Neural progenitor cell (in vitro differentiated cells): ENCODE data around the gene CALB2. TPM values are rescaled to one million over a fixed set of nuclear protein-coding genes. Genes with fewer than 3 reads are reported as not detected.
A peak's percentile ranks its signal among the peaks of the same experiment; 100 is the strongest.
"Not testable (repeated sequence)": the region's sequence is repeated elsewhere in the genome, so short reads cannot be mapped to it uniquely, and the experiment has no call there.

Source experiments
- DNase-seq: peaks from one replicate; pipeline ENCODE4 v3.0.0-alpha.2; 2016; ENCODE audit warnings: low spot score
- H2AFZ ChIP-seq: fragments of 200-600 bp; sonication (generic); replicated peaks from 2 replicates; pipeline ENCODE4 v1.6.1; 2016; ENCODE audit warnings: antibody characterized with exemption
- H3F3A ChIP-seq: fragments of 200-600 bp; sonication (generic); 2 replicates; pipeline ENCODE4 v1.6.1; 2016; ENCODE audit warnings: antibody characterized with exemption, low read depth
- H3K27ac ChIP-seq: fragments of 200-600 bp; sonication (generic); 2 replicates; pipeline ENCODE4 v1.5.1; 2016; ENCODE audit warnings: mild to moderate bottlenecking
- H3K27me3 ChIP-seq: fragments of 200-600 bp; sonication (generic); 2 replicates; pipeline ENCODE4 v1.6.1; 2016; ENCODE audit warnings: mild to moderate bottlenecking, moderate library complexity
- H3K36me3 ChIP-seq: fragments of 200-600 bp; sonication (generic); 2 replicates; pipeline ENCODE4 v1.5.1; 2016
- H3K4me1 ChIP-seq: fragments of 200-600 bp; sonication (generic); 2 replicates; pipeline ENCODE4 v1.6.1; 2016; ENCODE audit warnings: mixed run types
- H3K4me2 ChIP-seq: fragments of 200-600 bp; sonication (generic); 2 replicates; pipeline ENCODE4 v1.6.1; 2016
- H3K4me3 ChIP-seq: fragments of 200-600 bp; sonication (generic); 2 replicates; pipeline ENCODE4 v1.5.1; 2016
- H3K79me2 ChIP-seq: fragments of 200-600 bp; sonication (generic); 2 replicates; pipeline ENCODE4 v1.6.1; 2016; ENCODE audit warnings: low read depth
- H3K9ac ChIP-seq: fragments of 200-600 bp; sonication (generic); 2 replicates; pipeline ENCODE4 v1.6.1; 2016
- H3K9me3 ChIP-seq: fragments of 200-600 bp; sonication (generic); 2 replicates; pipeline ENCODE4 v1.5.1; 2016; ENCODE audit warnings: low read depth
- H4K20me1 ChIP-seq: fragments of 200-600 bp; sonication (generic); 2 replicates; pipeline ENCODE4 v1.6.1; 2016; ENCODE audit warnings: low read depth
- H3K27ac Mint-ChIP-seq: 3 replicates; pipeline ENCODE4 v1.8.0; 2021; ENCODE audit warnings: mixed read lengths
- H3K27me3 Mint-ChIP-seq: 2 replicates; pipeline ENCODE4 v1.8.0; 2022; ENCODE audit warnings: low read depth, mild to moderate bottlenecking, inconsistent platforms, moderate library complexity, mixed read lengths; ENCODE audit not compliant: insufficient read depth
- H3K36me3 Mint-ChIP-seq: 3 replicates; pipeline ENCODE4 v1.8.0; 2021; ENCODE audit warnings: mixed read lengths
- H3K4me1 Mint-ChIP-seq: 3 replicates; pipeline ENCODE4 v1.8.0; 2021; ENCODE audit warnings: mixed read lengths
- H3K4me3 Mint-ChIP-seq: 3 replicates; pipeline ENCODE4 v1.8.0; 2021; ENCODE audit warnings: mild to moderate bottlenecking, moderate library complexity, mixed read lengths
- H3K9me3 Mint-ChIP-seq: 3 replicates; pipeline ENCODE4 v1.8.0; 2020; ENCODE audit warnings: mixed read lengths
- EZH2 ChIP-seq: fragments of 200-600 bp; sonication (generic); IDR thresholded peaks from 2 replicates; pipeline ENCODE4 v1.6.1; 2017; ENCODE audit warnings: antibody characterized with exemption, mild to moderate bottlenecking, moderate library complexity
- EZH2phosphoT487 ChIP-seq: fragments of 200-600 bp; sonication (generic); IDR thresholded peaks from 2 replicates; pipeline ENCODE4 v1.6.1; 2017; ENCODE audit warnings: antibody characterized with exemption
- total RNA-seq: library from RNA; depleted of rRNA; stranded (reverse); fragments of >200 nt; gene quantifications from 2 replicates; pipeline ENCODE4 v1.2.3, GENCODE V29; 2015; ENCODE audit warnings: low replicate concordance
- TF ChIP-seq, protein P1 (sequence below): fragments of 200-600 bp; sonication (generic); IDR thresholded peaks from 2 replicates; pipeline ENCODE4 v1.5.1; 2017; ENCODE audit warnings: antibody characterized with exemption, mild to moderate bottlenecking

The CALB2 gene, protein sequence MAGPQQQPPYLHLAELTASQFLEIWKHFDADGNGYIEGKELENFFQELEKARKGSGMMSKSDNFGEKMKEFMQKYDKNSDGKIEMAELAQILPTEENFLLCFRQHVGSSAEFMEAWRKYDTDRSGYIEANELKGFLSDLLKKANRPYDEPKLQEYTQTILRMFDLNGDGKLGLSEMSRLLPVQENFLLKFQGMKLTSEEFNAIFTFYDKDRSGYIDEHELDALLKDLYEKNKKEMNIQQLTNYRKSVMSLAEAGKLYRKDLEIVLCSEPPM
- total RNA-seq, result 0.62 TPM in 1 of 2 replicates, not detected in the other

DNA sequence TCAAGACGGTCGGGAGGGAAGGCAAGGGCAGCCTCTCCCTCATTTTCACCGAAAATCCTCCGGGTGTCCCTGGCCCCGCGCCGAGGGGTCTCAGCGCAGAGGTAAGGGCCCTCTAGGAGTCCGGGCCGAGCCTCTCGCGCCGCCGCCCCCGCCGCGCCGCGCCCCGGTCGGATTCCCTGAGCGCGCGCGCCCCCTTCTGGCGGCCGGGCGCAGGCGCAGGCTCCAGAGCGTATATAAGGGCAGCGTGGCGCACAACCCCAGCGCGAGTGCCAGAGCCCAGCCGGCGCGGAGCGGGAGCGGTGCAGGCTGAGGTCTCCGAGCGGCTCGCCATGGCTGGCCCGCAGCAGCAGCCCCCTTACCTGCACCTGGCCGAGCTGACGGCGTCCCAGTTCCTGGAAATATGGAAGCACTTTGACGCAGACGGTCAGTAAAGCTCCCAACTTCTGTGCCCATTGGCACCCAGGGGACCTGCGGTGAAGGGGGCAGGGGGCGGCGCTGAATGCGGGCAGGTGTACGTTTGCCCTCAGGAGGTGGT is at the start of gene CALB2:
TSS of gene CALB2 (plus strand) at position 260 of the 535 bp plus-strand sequence. CDS start at position 330, 70 bp downstream.
- H3F3A ChIP-seq, result no peaks in the 10 kb centered on the region
- H3K4me3 ChIP-seq, result peak within 1 kb of the TSS; percentile 43
- no peaks in the 10 kb centered on the region for H4K20me1 ChIP-seq
- peak within 1 kb of the TSS; percentile 73 for H2AFZ ChIP-seq
- H3K36me3 ChIP-seq, result no peaks in the 10 kb centered on the region
- Mint-ChIP-seq H3K4me1 (peaks cover 8% of the 10 kb centered on the region), H3K4me3 (peak within 1 kb of the TSS; percentile 79), H3K27ac (no peak within 1 kb of the TSS), H3K36me3 (no peaks in the 10 kb centered on the region), H3K9me3 (no peaks in the 10 kb centered on the region), H3K27me3 (peaks cover 10% of the 10 kb centered on the region)
- peak within 1 kb of the TSS; percentile 82 for H3K4me2 ChIP-seq
- no peaks in the 10 kb centered on the region for H3K9me3 ChIP-seq
- no peak within 1 kb of the TSS for H3K27ac ChIP-seq
- peak; percentile 18 for TF ChIP-seq EZH2
- TF ChIP-seq, protein P1, sequence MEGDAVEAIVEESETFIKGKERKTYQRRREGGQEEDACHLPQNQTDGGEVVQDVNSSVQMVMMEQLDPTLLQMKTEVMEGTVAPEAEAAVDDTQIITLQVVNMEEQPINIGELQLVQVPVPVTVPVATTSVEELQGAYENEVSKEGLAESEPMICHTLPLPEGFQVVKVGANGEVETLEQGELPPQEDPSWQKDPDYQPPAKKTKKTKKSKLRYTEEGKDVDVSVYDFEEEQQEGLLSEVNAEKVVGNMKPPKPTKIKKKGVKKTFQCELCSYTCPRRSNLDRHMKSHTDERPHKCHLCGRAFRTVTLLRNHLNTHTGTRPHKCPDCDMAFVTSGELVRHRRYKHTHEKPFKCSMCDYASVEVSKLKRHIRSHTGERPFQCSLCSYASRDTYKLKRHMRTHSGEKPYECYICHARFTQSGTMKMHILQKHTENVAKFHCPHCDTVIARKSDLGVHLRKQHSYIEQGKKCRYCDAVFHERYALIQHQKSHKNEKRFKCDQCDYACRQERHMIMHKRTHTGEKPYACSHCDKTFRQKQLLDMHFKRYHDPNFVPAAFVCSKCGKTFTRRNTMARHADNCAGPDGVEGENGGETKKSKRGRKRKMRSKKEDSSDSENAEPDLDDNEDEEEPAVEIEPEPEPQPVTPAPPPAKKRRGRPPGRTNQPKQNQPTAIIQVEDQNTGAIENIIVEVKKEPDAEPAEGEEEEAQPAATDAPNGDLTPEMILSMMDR, result peak; percentile 94
- no peak for TF ChIP-seq EZH2phosphoT487
- H3K79me2 ChIP-seq, result no peaks in the 10 kb centered on the region
- H3K4me1 ChIP-seq, result no peaks in the 10 kb centered on the region
- H3K27me3 ChIP-seq, result peaks cover 36% of the 10 kb centered on the region
- H3K9ac ChIP-seq, result no peak within 1 kb of the TSS
- DNase-seq, result peak; percentile 90

DNA sequence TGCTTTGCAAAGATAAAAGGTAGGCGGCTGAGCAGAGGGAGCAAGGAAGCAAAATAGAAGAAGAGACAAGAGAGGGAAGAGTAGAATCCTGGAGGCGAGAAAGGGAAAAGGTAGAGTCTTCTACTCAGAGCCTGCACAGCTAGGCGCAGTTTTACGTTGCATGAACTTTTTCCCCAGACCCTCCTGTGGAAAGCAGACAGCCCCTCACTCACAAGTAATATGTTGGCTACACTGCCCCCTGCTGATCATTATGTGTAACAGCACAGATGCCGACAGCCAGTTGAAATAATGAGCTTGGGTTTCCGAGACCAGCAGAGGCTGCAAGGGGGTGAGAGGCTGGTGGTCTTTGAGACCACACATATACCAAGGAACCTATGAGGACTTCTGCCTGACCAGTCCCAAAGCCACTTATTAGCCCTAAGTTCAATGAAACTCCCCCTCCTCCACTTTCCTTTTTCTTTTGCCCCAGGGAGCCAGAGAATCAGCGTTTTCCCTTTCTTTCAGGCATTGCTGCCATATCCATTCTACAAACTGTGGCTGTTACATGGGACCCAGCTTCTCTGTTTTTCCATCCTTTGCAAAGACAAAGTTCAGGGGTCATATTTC is 46.9 kb upstream of the CALB2 start:
- Mint-ChIP-seq H3K27me3 (peaks cover 2% of the 10 kb centered on the region), H3K9me3 (no peaks in the 10 kb centered on the region), H3K4me3 (no peak overlapping the region), H3K4me1 (no peaks in the 10 kb centered on the region), H3K27ac (no peak overlapping the region), H3K36me3 (no peaks in the 10 kb centered on the region)
- TF ChIP-seq EZH2phosphoT487, result no peak
- no peak for TF ChIP-seq EZH2
- TF ChIP-seq, protein P1, result peak; percentile 90
- Histone ChIP-seq H3K4me2 (no peak overlapping the region), H3K27ac (no peak overlapping the region), H3K36me3 (no peaks in the 10 kb centered on the region), H3K27me3 (no peaks in the 10 kb centered on the region), H3K4me3 (no peak overlapping the region), H3K79me2 (no peaks in the 10 kb centered on the region), H3K9ac (no peak overlapping the region), H3F3A (no peaks in the 10 kb centered on the region), H4K20me1 (peaks cover 6% of the 10 kb centered on the region), H2AFZ (peak overlapping the region; percentile 65), H3K9me3 (no peaks in the 10 kb centered on the region), H3K4me1 (no peaks in the 10 kb centered on the region)
- peak; percentile 87 for DNase-seq

DNA sequence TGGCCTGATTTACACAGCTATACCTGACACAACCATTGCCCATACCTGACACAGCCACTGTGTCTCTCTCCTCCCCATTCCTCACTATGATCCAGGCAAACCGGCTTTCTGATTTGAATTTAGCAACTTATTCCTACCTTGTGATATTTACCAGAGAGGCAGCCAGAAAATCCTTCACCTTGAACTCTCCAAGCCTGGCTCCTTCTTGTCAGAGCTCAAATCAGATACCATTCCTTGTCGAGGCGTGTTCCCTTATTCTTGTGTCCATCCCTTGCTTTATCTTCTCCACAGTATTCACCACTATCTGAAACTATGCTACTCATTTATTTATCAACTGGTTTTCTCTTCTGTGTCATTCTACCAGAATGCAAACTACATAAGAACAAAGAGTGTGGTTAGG is 44.9 kb upstream of the CALB2 start:
- not testable (repeated sequence) for H3K27ac ChIP-seq, H3K4me1 Mint-ChIP-seq, H3K9me3 Mint-ChIP-seq, H3K4me1 ChIP-seq, H3K27ac Mint-ChIP-seq, H3K36me3 Mint-ChIP-seq, H3K4me3 ChIP-seq, H3K9me3 ChIP-seq, H3F3A ChIP-seq, H3K36me3 ChIP-seq, H3K4me3 Mint-ChIP-seq, H3K4me2 ChIP-seq, H3K9ac ChIP-seq, H2AFZ ChIP-seq, H3K79me2 ChIP-seq, H4K20me1 ChIP-seq, H3K27me3 ChIP-seq, DNase-seq, H3K27me3 Mint-ChIP-seq

DNA sequence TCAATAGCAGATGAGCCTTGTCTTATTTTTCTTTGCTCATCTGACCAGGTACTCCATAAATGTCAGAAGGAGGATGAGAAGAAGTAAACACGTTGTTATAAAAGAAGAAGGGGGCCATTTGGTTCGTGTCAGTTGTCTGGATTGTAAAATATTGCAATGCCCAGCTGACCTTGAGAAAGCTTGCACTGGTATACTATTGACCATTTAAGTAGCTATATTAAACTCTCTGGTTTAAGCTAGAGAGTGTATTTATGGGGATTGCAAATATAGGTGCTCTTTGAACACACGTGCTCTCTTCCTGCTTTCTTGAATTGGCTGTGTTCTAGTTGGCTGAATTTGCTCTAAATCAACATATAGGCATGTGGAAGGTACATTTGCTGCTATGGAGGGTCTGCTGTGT is 43.3 kb upstream of the CALB2 start:
- Histone ChIP-seq H4K20me1 (peaks cover 6% of the 10 kb centered on the region), H3K4me1 (no peaks in the 10 kb centered on the region), H3K79me2 (no peaks in the 10 kb centered on the region), H3F3A (no peaks in the 10 kb centered on the region), H3K36me3 (no peaks in the 10 kb centered on the region), H3K27me3 (no peaks in the 10 kb centered on the region), H3K27ac (no peak overlapping the region), H3K9me3 (no peaks in the 10 kb centered on the region), H3K4me2 (no peak overlapping the region), H2AFZ (no peak overlapping the region), H3K9ac (no peak overlapping the region), H3K4me3 (no peak overlapping the region)
- H3K27me3 Mint-ChIP-seq, result peaks cover 5% of the 10 kb centered on the region
- TF ChIP-seq, protein P1, result no peak
- TF ChIP-seq EZH2phosphoT487 (no peak), EZH2 (no peak)
- DNase-seq, result no peak
- no peaks in the 10 kb centered on the region for H3K4me1 Mint-ChIP-seq
- H3K9me3 Mint-ChIP-seq, result no peaks in the 10 kb centered on the region
- H3K27ac Mint-ChIP-seq, result no peak overlapping the region
- H3K4me3 Mint-ChIP-seq, result no peak overlapping the region
- no peaks in the 10 kb centered on the region for H3K36me3 Mint-ChIP-seq
